ENCODE measurements around the gene HEATR3.

DNA sequence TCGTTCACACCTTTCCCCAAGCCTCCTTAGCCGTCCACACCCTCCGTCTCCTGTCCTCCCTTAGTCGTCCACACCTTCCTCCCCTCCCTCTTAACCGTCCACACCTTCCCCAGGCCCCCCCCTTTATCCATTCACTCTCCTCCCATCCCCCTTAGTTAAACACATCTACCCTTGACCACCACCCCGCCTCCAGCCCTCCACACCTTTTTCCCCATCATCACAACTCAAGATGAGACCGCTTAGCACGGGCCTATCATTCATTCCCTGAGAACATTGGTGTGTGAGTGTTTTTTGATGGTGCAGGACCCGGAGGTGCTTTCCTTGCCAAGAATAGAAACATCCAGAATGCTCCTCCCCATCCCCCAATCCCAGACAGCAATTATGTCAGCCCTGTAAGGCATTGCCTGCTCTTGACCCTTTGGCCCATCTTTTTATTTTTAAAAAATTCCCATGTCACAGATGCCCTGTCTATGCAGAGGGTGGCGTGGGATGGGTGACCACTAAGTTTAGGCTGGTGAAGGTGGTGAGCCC lies 88.7 kb downstream of the HEATR3 start:
- TF ChIP-seq CTCF (conservative IDR thresholded peaks at IDR 0.05; ENCODE audit: low read depth in 2 of 2) (no peak), CREB1 (CRISPR knock-in tag; IDR thresholded peaks at IDR 0.05; ENCODE audit: low read depth) (no peak), POLR2AphosphoS5 (IDR thresholded peaks at IDR 0.05; ENCODE audit: low read depth) (no peak), EZH2 (IDR thresholded peaks at IDR 0.05; ENCODE audit: low read depth, unreplicated experiment) (no peak), JUNB (IDR thresholded peaks at IDR 0.05; ENCODE audit: unreplicated experiment) (no peak), EZH2phosphoT487 (IDR thresholded peaks at IDR 0.05; ENCODE audit: unreplicated experiment) (no peak)
